H9 (cell line): ENCODE results near the gene SLC9A6. TPM values are rescaled to one million over a fixed set of nuclear protein-coding genes. Genes with fewer than 3 reads are reported as not detected.

Source experiments
- DNase-seq: peaks from one replicate; pipeline ENCODE4 v3.0.0-alpha.2; 2017
- H2AFZ ChIP-seq: one replicate; pipeline ENCODE4 v1.6.1; 2013; ENCODE audit warnings: mild to moderate bottlenecking, low read length, control low read depth, moderate library complexity
- H2AK5ac ChIP-seq: 2 replicates; pipeline ENCODE4 v1.6.1; 2013; ENCODE audit warnings: low read length, control low read depth, mixed read lengths; ENCODE audit not compliant: insufficient read length
- H2BK120ac ChIP-seq: one replicate; pipeline ENCODE4 v1.6.1; 2013; ENCODE audit warnings: low read depth, mild to moderate bottlenecking, low read length, control low read depth, inconsistent platforms; ENCODE audit not compliant: poor library complexity, severe bottlenecking
- H2BK12ac ChIP-seq: 2 replicates; pipeline ENCODE4 v1.6.1; 2013; ENCODE audit warnings: low read length, control low read depth, mixed read lengths, low read depth; ENCODE audit not compliant: insufficient read length
- H2BK15ac ChIP-seq: 2 replicates; pipeline ENCODE4 v1.6.1; 2013; ENCODE audit warnings: low read depth, low read length, control low read depth
- H2BK20ac ChIP-seq: one replicate; pipeline ENCODE4 v1.6.1; 2013; ENCODE audit warnings: low read depth, mild to moderate bottlenecking, low read length, control low read depth, inconsistent platforms; ENCODE audit not compliant: poor library complexity, severe bottlenecking
- H2BK5ac ChIP-seq: 2 replicates; pipeline ENCODE4 v1.6.1; 2013; ENCODE audit warnings: low read length, control low read depth, mixed read lengths; ENCODE audit not compliant: insufficient read length
- H3K14ac ChIP-seq: 2 replicates; pipeline ENCODE4 v1.6.1; 2013; ENCODE audit warnings: low read length, control low read depth; ENCODE audit not compliant: insufficient read depth
- H3K18ac ChIP-seq: 2 replicates; pipeline ENCODE4 v1.6.1; 2013; ENCODE audit warnings: low read depth, mild to moderate bottlenecking, mixed read lengths, low read length, control low read depth; ENCODE audit not compliant: insufficient read length
- H3K23ac ChIP-seq: 2 replicates; pipeline ENCODE4 v1.6.1; 2013; ENCODE audit warnings: low read length, control low read depth, mixed read lengths, low read depth; ENCODE audit not compliant: insufficient read length
- H3K23me2 ChIP-seq: 2 replicates; pipeline ENCODE4 v1.6.1; 2013; ENCODE audit warnings: low read depth, mild to moderate bottlenecking, mixed read lengths, low read length, control low read depth; ENCODE audit not compliant: insufficient read length, poor library complexity, severe bottlenecking
- H3K27ac ChIP-seq: 2 replicates; pipeline ENCODE4 v1.5.1; 2013; ENCODE audit warnings: low read length, control low read depth, mixed read lengths, low read depth; ENCODE audit not compliant: insufficient read length
- H3K27me3 ChIP-seq: 2 replicates; pipeline ENCODE4 v1.6.1; 2013; ENCODE audit warnings: low read length, control low read depth, inconsistent platforms; ENCODE audit not compliant: insufficient read depth
- H3K4ac ChIP-seq: 2 replicates; pipeline ENCODE4 v1.6.1; 2013; ENCODE audit warnings: low read depth, mild to moderate bottlenecking, control low read depth, inconsistent platforms, low read length, moderate library complexity
- H3K4me1 ChIP-seq: 2 replicates; pipeline ENCODE4 v1.6.1; 2013; ENCODE audit warnings: low read length, control low read depth, inconsistent platforms; ENCODE audit not compliant: insufficient read depth
- H3K4me2 ChIP-seq: 2 replicates; pipeline ENCODE4 v1.6.1; 2013; ENCODE audit warnings: low read length, control low read depth, mixed read lengths; ENCODE audit not compliant: insufficient read length, insufficient read depth
- H3K56ac ChIP-seq: 2 replicates; pipeline ENCODE4 v1.6.1; 2013; ENCODE audit warnings: low read depth, mild to moderate bottlenecking, mixed read lengths, low read length, control low read depth; ENCODE audit not compliant: insufficient read length
- H3K79me1 ChIP-seq: 2 replicates; pipeline ENCODE4 v1.6.1; 2013; ENCODE audit warnings: low read depth, mild to moderate bottlenecking, moderate library complexity, low read length, control low read depth, inconsistent platforms; ENCODE audit not compliant: insufficient read depth, poor library complexity, severe bottlenecking
- H3K79me2 ChIP-seq: 2 replicates; pipeline ENCODE4 v1.6.1; 2013; ENCODE audit warnings: low read length, control low read depth, inconsistent platforms; ENCODE audit not compliant: insufficient read depth
- H3K9ac ChIP-seq: 2 replicates; pipeline ENCODE4 v1.6.1; 2013; ENCODE audit warnings: low read length, control low read depth, mixed read lengths; ENCODE audit not compliant: insufficient read length; ENCODE audit errors: extremely low read depth
- H3K9me3 ChIP-seq: one replicate; pipeline ENCODE4 v1.6.1; 2013; ENCODE audit warnings: low read depth, low read length, inconsistent platforms; ENCODE audit not compliant: control insufficient read depth
- H3T11ph ChIP-seq: one replicate; pipeline ENCODE4 v1.6.1; 2013; ENCODE audit warnings: mild to moderate bottlenecking, low read length, control low read depth, inconsistent platforms
- H4K20me1 ChIP-seq: one replicate; pipeline ENCODE4 v1.6.1; 2013; ENCODE audit not compliant: control insufficient read depth, insufficient read length, insufficient read depth
- H4K5ac ChIP-seq: 2 replicates; pipeline ENCODE4 v1.6.1; 2013; ENCODE audit warnings: low read depth, mild to moderate bottlenecking, mixed read lengths, low read length, control low read depth; ENCODE audit not compliant: insufficient read length
- H4K8ac ChIP-seq: replicated peaks from 2 replicates; pipeline ENCODE4 v1.6.1; 2013; ENCODE audit warnings: low read length, control low read depth, mixed read lengths, low read depth; ENCODE audit not compliant: insufficient read length
- H4K91ac ChIP-seq: 2 replicates; pipeline ENCODE4 v1.6.1; 2013; ENCODE audit warnings: low read depth, mild to moderate bottlenecking, moderate library complexity, mixed read lengths, low read length, control low read depth; ENCODE audit not compliant: insufficient read length
- H3K27ac Mint-ChIP-seq, 3 experiments: 2 replicates in 2 of 3; 3 replicates in 1 of 3; pipeline ENCODE4 v1.8.0; 2020 to 2021; ENCODE audit warnings: mixed read lengths in 3 of 3, mild to moderate bottlenecking in 1 of 3, moderate library complexity in 1 of 3
- H3K27me3 Mint-ChIP-seq: 2 replicates; pipeline ENCODE4 v1.8.0; 2021; ENCODE audit warnings: low read depth, mild to moderate bottlenecking, moderate library complexity, mixed read lengths
- H3K36me3 Mint-ChIP-seq, 3 experiments: 2 replicates in 2 of 3; 3 replicates in 1 of 3; pipeline ENCODE4 v1.8.0; 2020 to 2021; ENCODE audit warnings: low read depth in 3 of 3, mixed read lengths in 3 of 3; ENCODE audit not compliant: insufficient read depth in 1 of 3
- H3K4me1 Mint-ChIP-seq, 2 experiments: 2 replicates each; pipeline ENCODE4 v1.8.0; 2020; ENCODE audit warnings: mixed read lengths in 2 of 2
- H3K4me3 Mint-ChIP-seq, 2 experiments: 2 replicates in 1 of 2; 3 replicates in 1 of 2; pipeline ENCODE4 v1.8.0; 2020 to 2021; ENCODE audit warnings: mild to moderate bottlenecking in 2 of 2, mixed read lengths in 2 of 2, moderate library complexity in 1 of 2
- H3K9me3 Mint-ChIP-seq, 2 experiments: 2 replicates in 1 of 2; 3 replicates in 1 of 2; pipeline ENCODE4 v1.8.0; 2020; ENCODE audit warnings: mild to moderate bottlenecking in 2 of 2, mixed read lengths in 2 of 2, moderate library complexity in 1 of 2
- WGBS: extraction: QIAGEN DNeasy Blood & Tissue Kit; methylation state at CpG from one replicate; pipeline ENCODE4 v1.1.7; 2013; ENCODE audit warnings: missing lambda C conversion rate, low lambda C conversion rate, mixed read lengths; ENCODE audit not compliant: insufficient read length; ENCODE audit errors: extremely low coverage; 5-methylcytosine and 5-hydroxymethylcytosine counted together
- total RNA-seq: library from RNA; stranded (reverse); gene quantifications from 2 replicates; pipeline ENCODE4 v1.2.1, GENCODE V29; 2021
- TF ChIP-seq, protein P1 (sequence below): fragments of 200-600 bp; sonication (generic); conservative IDR thresholded peaks from 3 replicates; pipeline ENCODE4 v1.8.0; 2021; ENCODE audit warnings: antibody characterized with exemption, mild to moderate bottlenecking

Gene SLC9A6
- total RNA-seq, 1 experiment from 2014 or later: 12.3 TPM

DNA sequence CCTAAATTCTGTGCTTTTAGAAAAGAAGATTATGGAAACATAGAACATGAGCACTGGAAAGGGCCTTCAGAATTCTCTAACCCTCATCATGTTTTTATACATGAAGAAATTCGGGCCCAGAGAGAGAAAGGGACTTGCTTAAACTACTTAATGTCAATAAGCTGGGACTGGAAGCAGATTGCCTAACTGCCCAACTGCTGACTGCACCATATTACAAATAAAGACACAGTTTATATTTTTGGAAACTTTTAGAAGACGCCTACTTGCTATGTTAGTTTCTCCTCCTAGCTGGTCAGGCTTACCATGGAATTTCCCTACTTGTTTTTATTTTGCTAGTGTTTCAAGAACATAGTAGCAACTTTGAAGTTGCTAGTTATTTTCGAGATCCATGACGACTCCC lies 47.1 kb downstream of the SLC9A6 start:
- H2BK12ac ChIP-seq: no peak overlapping the region
- no peaks in the 10 kb centered on the region for H3K23me2 ChIP-seq
- H3K4me1 Mint-ChIP-seq: no peaks in the 10 kb centered on the region
- no peak overlapping the region for H2AFZ ChIP-seq
- no peak overlapping the region for H3K4me2 ChIP-seq
- H3K9me3 ChIP-seq: peaks cover 19% of the 10 kb centered on the region
- WGBS: no CpG with 5 or more reads among the region's 4 CpGs
- no peaks in the 10 kb centered on the region for H3K79me1 ChIP-seq
- H3K14ac ChIP-seq: no peak overlapping the region
- no peaks in the 10 kb centered on the region for H3K27me3 ChIP-seq
- H3K27ac Mint-ChIP-seq: no peak overlapping the region
- H3K79me2 ChIP-seq: no peaks in the 10 kb centered on the region
- no peak overlapping the region for H3K4me3 Mint-ChIP-seq
- H2BK20ac ChIP-seq: no peak overlapping the region
- H3K27ac ChIP-seq: no peak overlapping the region
- no peak overlapping the region for H3K23ac ChIP-seq
- TF ChIP-seq, protein P1, sequence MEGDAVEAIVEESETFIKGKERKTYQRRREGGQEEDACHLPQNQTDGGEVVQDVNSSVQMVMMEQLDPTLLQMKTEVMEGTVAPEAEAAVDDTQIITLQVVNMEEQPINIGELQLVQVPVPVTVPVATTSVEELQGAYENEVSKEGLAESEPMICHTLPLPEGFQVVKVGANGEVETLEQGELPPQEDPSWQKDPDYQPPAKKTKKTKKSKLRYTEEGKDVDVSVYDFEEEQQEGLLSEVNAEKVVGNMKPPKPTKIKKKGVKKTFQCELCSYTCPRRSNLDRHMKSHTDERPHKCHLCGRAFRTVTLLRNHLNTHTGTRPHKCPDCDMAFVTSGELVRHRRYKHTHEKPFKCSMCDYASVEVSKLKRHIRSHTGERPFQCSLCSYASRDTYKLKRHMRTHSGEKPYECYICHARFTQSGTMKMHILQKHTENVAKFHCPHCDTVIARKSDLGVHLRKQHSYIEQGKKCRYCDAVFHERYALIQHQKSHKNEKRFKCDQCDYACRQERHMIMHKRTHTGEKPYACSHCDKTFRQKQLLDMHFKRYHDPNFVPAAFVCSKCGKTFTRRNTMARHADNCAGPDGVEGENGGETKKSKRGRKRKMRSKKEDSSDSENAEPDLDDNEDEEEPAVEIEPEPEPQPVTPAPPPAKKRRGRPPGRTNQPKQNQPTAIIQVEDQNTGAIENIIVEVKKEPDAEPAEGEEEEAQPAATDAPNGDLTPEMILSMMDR: no peak
- H2BK120ac ChIP-seq: no peak overlapping the region
- H3K18ac ChIP-seq: no peak overlapping the region
- no peak overlapping the region for H4K5ac ChIP-seq
- no peak overlapping the region for H4K8ac ChIP-seq
- H3K56ac ChIP-seq: no peak overlapping the region
- H2BK15ac ChIP-seq: no peak overlapping the region
- peaks cover 0 to 19% (median 12%) of the 10 kb centered on the region in 3 experiments; a peak in 6 of 7 replicates for H3K36me3 Mint-ChIP-seq
- DNase-seq: no peak
- H3K9ac ChIP-seq: no peak overlapping the region
- no peaks in the 10 kb centered on the region for H4K20me1 ChIP-seq
- no peak overlapping the region for H4K91ac ChIP-seq
- H3K9me3 Mint-ChIP-seq: peaks cover 54 to 58% of the 10 kb centered on the region in 2 experiments
- no peaks in the 10 kb centered on the region for H3K4me1 ChIP-seq
- H3T11ph ChIP-seq: no peak overlapping the region
- no peaks in the 10 kb centered on the region for H3K27me3 Mint-ChIP-seq
- no peak overlapping the region for H3K4ac ChIP-seq
- H2AK5ac ChIP-seq: no peak overlapping the region
- H2BK5ac ChIP-seq: no peak overlapping the region
